GM12878 (cell line): ENCODE results near the gene GNA15. TPM values are rescaled to one million over a fixed set of nuclear protein-coding genes. Genes with fewer than 3 reads are reported as not detected.

Experiments
- ATF3 ChIP-seq: IDR thresholded peaks from 2 replicates; pipeline ENCODE4 v1.6.1; 2011; ENCODE audit warnings: low read depth, mild to moderate bottlenecking, low read length, moderate library complexity, borderline replicate concordance; ENCODE audit errors: extremely low read depth
- BRCA1 ChIP-seq: IDR thresholded peaks from 2 replicates; pipeline ENCODE4 v1.6.1; 2011; ENCODE audit warnings: low read depth, low read length, improper control_type of control experiment
- CBFB ChIP-seq: IDR thresholded peaks from 2 replicates; pipeline ENCODE4 v1.6.1; 2016; ENCODE audit warnings: antibody characterized with exemption, low read depth
- CEBPB ChIP-seq, 2 experiments: fragments of 150-350 bp in 1 of 2; IDR thresholded peaks; 2 replicates each; pipeline ENCODE4 v1.6.1; 2012 to 2014; ENCODE audit warnings: low read depth in 2 of 2, low read length in 2 of 2, borderline replicate concordance in 1 of 2, inconsistent platforms in 1 of 2
- CHD1 ChIP-seq: IDR thresholded peaks from 2 replicates; pipeline ENCODE4 v1.6.1; 2012; ENCODE audit warnings: low read depth, low read length, improper control_type of control experiment
- CHD4 ChIP-seq: fragments of 200-600 bp; sonication (generic); IDR thresholded peaks from 2 replicates; pipeline ENCODE4 v1.6.1; 2016; ENCODE audit warnings: mild to moderate bottlenecking
- CREM ChIP-seq: IDR thresholded peaks from 2 replicates; pipeline ENCODE4 v1.6.1; 2014; ENCODE audit warnings: antibody characterized with exemption, low read depth
- CTCF ChIP-seq, 3 experiments: IDR thresholded peaks in 2 of 3; conservative IDR thresholded peaks in 1 of 3; 2 replicates each; pipeline ENCODE4 v1.5.1; 2011; ENCODE audit warnings: low read depth in 3 of 3, low read length in 3 of 3, mild to moderate bottlenecking in 3 of 3, control low read depth in 2 of 3, moderate library complexity in 2 of 3, inconsistent platforms in 1 of 3, mixed read lengths in 1 of 3; ENCODE audit not compliant: control insufficient read depth in 2 of 3, insufficient read depth in 1 of 3; ENCODE audit errors: extremely low read depth in 1 of 3
- E2F4 ChIP-seq: IDR thresholded peaks from 2 replicates; pipeline ENCODE4 v1.6.1; 2012; ENCODE audit warnings: low read depth, low read length, improper control_type of control experiment
- FOXM1 ChIP-seq: IDR thresholded peaks from 2 replicates; pipeline ENCODE4 v1.6.1; 2012; ENCODE audit warnings: low read depth, mild to moderate bottlenecking, inconsistent platforms, low read length, moderate library complexity
- IRF4 ChIP-seq: IDR thresholded peaks from 2 replicates; pipeline ENCODE4 v1.6.1; 2011; ENCODE audit warnings: low read depth, low read length
- IRF5 ChIP-seq: fragments of 450-650 bp; IDR thresholded peaks from 2 replicates; pipeline ENCODE4 v1.6.1; 2017; ENCODE audit warnings: borderline replicate concordance
- JUNB ChIP-seq: IDR thresholded peaks from 2 replicates; pipeline ENCODE4 v1.6.1; 2016; ENCODE audit warnings: antibody characterized with exemption, mild to moderate bottlenecking
- KAT2A ChIP-seq: conservative IDR thresholded peaks from 2 replicates; pipeline ENCODE4 v1.6.1; 2011; ENCODE audit warnings: low read depth, low read length; ENCODE audit not compliant: control insufficient read depth
- MXI1 ChIP-seq: fragments of 150-350 bp; IDR thresholded peaks from 2 replicates; pipeline ENCODE4 v1.6.1; 2011; ENCODE audit warnings: low read depth, mild to moderate bottlenecking, inconsistent platforms, low read length, improper control_type of control experiment
- NR2C1 ChIP-seq: fragments of 450-650 bp; IDR thresholded peaks from 2 replicates; pipeline ENCODE4 v1.6.1; 2017; ENCODE audit warnings: antibody characterized with exemption, mild to moderate bottlenecking, moderate library complexity
- NR2F1 ChIP-seq: fragments of 450-650 bp; conservative IDR thresholded peaks from 2 replicates; pipeline ENCODE4 v1.6.1; 2017; ENCODE audit warnings: mild to moderate bottlenecking
- RELB ChIP-seq: fragments of 450-650 bp; IDR thresholded peaks from 2 replicates; pipeline ENCODE4 v1.6.1; 2017; ENCODE audit warnings: low read depth, mild to moderate bottlenecking, moderate library complexity
- RUNX3 ChIP-seq: IDR thresholded peaks from 2 replicates; pipeline ENCODE4 v1.6.1; 2012; ENCODE audit warnings: low read length, inconsistent platforms
- STAT3 ChIP-seq: IDR thresholded peaks from 2 replicates; pipeline ENCODE4 v1.6.1; 2011; ENCODE audit warnings: low read depth, low read length, improper control_type of control experiment
- SUZ12 ChIP-seq: fragments of 200-600 bp; sonication (generic); IDR thresholded peaks from one replicate; pipeline ENCODE4 v1.6.1; 2018; ENCODE audit warnings: antibody characterized with exemption, mild to moderate bottlenecking; ENCODE audit not compliant: unreplicated experiment
- TAF1 ChIP-seq: IDR thresholded peaks from 2 replicates; pipeline ENCODE4 v1.6.1; 2011; ENCODE audit warnings: mild to moderate bottlenecking, low read depth, low read length, borderline replicate concordance
- USF2 ChIP-seq: IDR thresholded peaks from 2 replicates; pipeline ENCODE4 v1.6.1; 2011; ENCODE audit warnings: low read depth, low read length, improper control_type of control experiment, borderline replicate concordance
- YY1 ChIP-seq: IDR thresholded peaks from 2 replicates; pipeline ENCODE4 v1.6.1; 2011; ENCODE audit warnings: low read depth, mild to moderate bottlenecking, low read length
- ZBED1 ChIP-seq: IDR thresholded peaks from 2 replicates; pipeline ENCODE4 v1.6.1; 2016; ENCODE audit warnings: borderline replicate concordance
- polyA plus RNA-seq, 11 experiments: library from polyadenylated mRNA; depleted of rRNA in 4 of 11; unstranded in 6 of 11; stranded (reverse) in 5 of 11; fragments of >200 nt; fragmentation: Nextera tagmentation in 4 of 11; fragmentation: Illumina TruSeq in 1 of 11; extraction: Ambion mirVana in 4 of 11; extraction: Trizol in 1 of 11; gene quantifications; 1 replicate in 1 of 11; 2 replicates in 10 of 11; pipeline versions ENCODE4 v1.2.1 to v1.2.3, GENCODE V29; 2011 to 2016; ENCODE audit warnings: inconsistent platforms in 2 of 11, missing spikeins in 2 of 11, low read depth in 1 of 11
- total RNA-seq, 4 experiments: library from RNA; depleted of rRNA in 3 of 4; stranded (reverse); fragments of >200 nt in 3 of 4; fragmentation: Illumina TruSeq in 1 of 4; extraction: Trizol in 1 of 4; gene quantifications; 2 replicates each; pipeline versions ENCODE4 v1.2.1 to v1.2.3, GENCODE V29; 2013 to 2021

Gene GNA15
- total and polyA plus RNA-seq, 10 of the 15 experiments (the other 5 are each of a cell fraction or from before 2014, with no cell fraction given), result 0.42 to 18.0 (median 9.4) TPM

GRCh38 chr19:3135961-3136683, at the start of gene GNA15 (continued):
- peak; percentile 66 for TF ChIP-seq NR2F1
- TF ChIP-seq CEBPB (IDR thresholded peaks at IDR 0.05; ENCODE audit: borderline replicate concordance in 1 of 2, low read depth in 2 of 2, low read length in 2 of 2), result no peak
- TF ChIP-seq CBFB, result no peak
- TF ChIP-seq E2F4, result no peak
- no peak for TF ChIP-seq BRCA1
- no peak for TF ChIP-seq SUZ12
- TF ChIP-seq ZBED1, result no peak
- no peak for TF ChIP-seq IRF4
- peak; percentile 47; the same call in 1 of the 2 replicates for TF ChIP-seq RUNX3
- 0 out of 6 replicates have a peak, but pooled peaks of 1 of the 3 experiments have one; percentile 5 for TF ChIP-seq CTCF (IDR thresholded peaks at IDR 0.05 in 2 of 3, conservative IDR thresholded peaks at IDR 0.05 in 1 of 3; ENCODE audit: control insufficient read depth in 2 of 3, extremely low read depth in 1 of 3, insufficient read depth in 1 of 3, low read depth in 3 of 3, low read length in 3 of 3)
- TF ChIP-seq JUNB, result no peak
- no peak for TF ChIP-seq ATF3
- TF ChIP-seq MXI1, result no peak
- no peak for TF ChIP-seq CREM
- TF ChIP-seq RELB, result no peak
- TF ChIP-seq IRF5, result no peak
- no peak for TF ChIP-seq CHD4
- no peak for TF ChIP-seq STAT3
- no peak for TF ChIP-seq YY1
- TF ChIP-seq TAF1, result no peak
- TF ChIP-seq FOXM1, result no peak
- no peak for TF ChIP-seq USF2
- no peak for TF ChIP-seq CHD1
- TF ChIP-seq NR2C1, result no peak
- no peak for TF ChIP-seq KAT2A
